HAP-1 (cell line): ENCODE measurements around the gene LAMA2.
"Not testable (repeated sequence)": the region's sequence is repeated elsewhere in the genome, so short reads cannot be mapped to it uniquely, and the experiment has no call there.

Experiments used
- DNase-seq, 2 experiments: peaks; one replicate each; pipeline ENCODE4 v3.0.0-alpha.2; 2016 to 2020; ENCODE audit warnings: low spot score in 2 of 2
- H3K27me3 ChIP-seq: fragments of 250-450 bp; sonication (Bioruptor Pico); 2 replicates; pipeline ENCODE4 v1.5.1; 2020; ENCODE audit warnings: low read depth, mild to moderate bottlenecking, moderate library complexity
- H3K36me3 ChIP-seq: fragments of 250-450 bp; sonication (Bioruptor Pico); replicated peaks from 2 replicates; pipeline ENCODE4 v1.5.1; 2020; ENCODE audit warnings: mild to moderate bottlenecking
- H3K4me1 ChIP-seq: fragments of 250-450 bp; sonication (Bioruptor Pico); 2 replicates; pipeline ENCODE4 v1.5.1; 2020; ENCODE audit warnings: mild to moderate bottlenecking
- H3K4me3 ChIP-seq: fragments of 250-450 bp; sonication (Bioruptor Pico); 2 replicates; pipeline ENCODE4 v1.5.1; 2020; ENCODE audit warnings: mild to moderate bottlenecking, moderate library complexity
- H3K9me3 ChIP-seq: fragments of 250-450 bp; sonication (Bioruptor Pico); 2 replicates; pipeline ENCODE4 v1.5.1; 2020; ENCODE audit warnings: mild to moderate bottlenecking, moderate library complexity
- in situ Hi-C: fragments of 300-500 bp; cut with MboI; formaldehyde crosslinking; loops from 3 replicates; pipeline ENCODE4 v1.14.3; 2020; ENCODE audit warnings: low sequenced_read_pairs, inconsistent platforms, mixed read lengths

LAMA2 gene

GRCh38 chr6:129138739-129139405 is 255.9 kb downstream of the LAMA2 start:
- in situ Hi-C loops, result no loop called here
- Histone ChIP-seq H3K4me1 (0 out of 2 replicates have a peak, but pooled peaks cover 2% of the 10 kb centered on the region), H3K27me3 (no peaks in the 10 kb centered on the region), H3K9me3 (no peaks in the 10 kb centered on the region), H3K36me3 (no peaks in the 10 kb centered on the region), H3K4me3 (no peak overlapping the region)
- no peak for DNase-seq

DNA sequence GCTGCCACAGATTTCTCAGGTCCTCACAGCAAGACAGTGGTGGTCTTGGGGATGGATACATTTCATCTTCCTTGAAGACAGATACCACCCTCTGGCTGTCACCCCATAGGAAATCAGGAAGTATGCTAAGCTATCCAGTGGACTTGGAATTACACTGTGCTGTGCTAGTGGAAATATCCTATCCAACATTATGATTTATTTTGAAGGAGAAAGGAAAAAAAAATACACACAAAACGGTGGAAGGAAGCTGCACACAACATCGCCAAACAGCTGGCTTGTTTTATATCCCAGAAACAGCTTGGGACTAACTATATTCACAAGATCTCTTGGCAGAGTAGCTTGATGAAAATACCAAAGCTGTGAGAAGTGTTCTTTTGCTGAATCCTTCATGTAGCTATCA is 257.6 kb downstream of the LAMA2 start:
- in situ Hi-C loops, result no loop called here
- no peak for DNase-seq
- no peak overlapping the region for H3K4me3 ChIP-seq
- H3K36me3 ChIP-seq, result no peaks in the 10 kb centered on the region
- no peaks in the 10 kb centered on the region for H3K27me3 ChIP-seq
- no peaks in the 10 kb centered on the region for H3K9me3 ChIP-seq
- H3K4me1 ChIP-seq, result 0 out of 2 replicates have a peak, but pooled peaks cover 2% of the 10 kb centered on the region

GRCh38 chr6:129141499-129141898 is 258.6 kb downstream of the LAMA2 start:
- DNase-seq, result no peak

GRCh38 chr6:129146902-129147301 is 264.0 kb downstream of the LAMA2 start:
- peaks cover 3% of the 10 kb centered on the region; the same call in 1 of the 2 replicates for H3K4me1 ChIP-seq
- H3K9me3 ChIP-seq, result no peaks in the 10 kb centered on the region
- in situ Hi-C loops, result no loop called here
- DNase-seq, result no peak
- no peaks in the 10 kb centered on the region for H3K27me3 ChIP-seq
- no peak overlapping the region for H3K4me3 ChIP-seq
- H3K36me3 ChIP-seq, result no peaks in the 10 kb centered on the region

More at GRCh38 chr6:129141499-129141898, 258.6 kb downstream of the LAMA2 start:
- Histone ChIP-seq H3K36me3 (no peaks in the 10 kb centered on the region), H3K9me3 (no peaks in the 10 kb centered on the region), H3K4me1 (0 out of 2 replicates have a peak, but pooled peaks cover 2% of the 10 kb centered on the region), H3K27me3 (no peaks in the 10 kb centered on the region), H3K4me3 (no peak overlapping the region)
- in situ Hi-C loops, result no loop called here

GRCh38 chr6:129150507-129150906 is 267.6 kb downstream of the LAMA2 start:
- in situ Hi-C loops, result no loop called here
- Histone ChIP-seq H3K4me3 (no peak overlapping the region), H3K9me3 (no peaks in the 10 kb centered on the region), H3K4me1 (peaks cover 3% of the 10 kb centered on the region; the same call in 1 of the 2 replicates), H3K27me3 (no peaks in the 10 kb centered on the region), H3K36me3 (no peaks in the 10 kb centered on the region)
- no peak for DNase-seq

DNA sequence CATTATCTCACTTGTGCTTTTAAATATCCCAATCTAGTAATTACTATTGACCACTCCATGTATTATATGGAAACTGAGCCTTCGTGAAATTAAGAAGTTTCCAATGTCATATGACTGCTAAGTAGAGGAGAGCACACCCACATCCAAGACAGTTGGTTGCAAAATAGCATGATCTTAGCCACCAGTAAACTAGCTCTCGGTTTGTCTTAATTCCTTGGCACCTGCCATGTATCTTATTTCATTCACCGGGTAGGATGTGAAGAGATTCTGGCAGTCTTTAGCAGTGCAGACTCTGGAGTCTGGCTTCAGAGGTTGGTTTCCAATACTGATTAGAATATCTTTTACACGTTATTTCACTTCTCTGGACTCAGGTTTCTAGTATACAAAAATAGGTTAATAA is 270.3 kb downstream of the LAMA2 start:
- H3K36me3 ChIP-seq, result no peaks in the 10 kb centered on the region
- no peak for DNase-seq
- H3K9me3 ChIP-seq, result no peaks in the 10 kb centered on the region
- no peak overlapping the region for H3K4me3 ChIP-seq
- in situ Hi-C loops, result no loop called here
- H3K27me3 ChIP-seq, result no peaks in the 10 kb centered on the region
- no peaks in the 10 kb centered on the region for H3K4me1 ChIP-seq

DNA sequence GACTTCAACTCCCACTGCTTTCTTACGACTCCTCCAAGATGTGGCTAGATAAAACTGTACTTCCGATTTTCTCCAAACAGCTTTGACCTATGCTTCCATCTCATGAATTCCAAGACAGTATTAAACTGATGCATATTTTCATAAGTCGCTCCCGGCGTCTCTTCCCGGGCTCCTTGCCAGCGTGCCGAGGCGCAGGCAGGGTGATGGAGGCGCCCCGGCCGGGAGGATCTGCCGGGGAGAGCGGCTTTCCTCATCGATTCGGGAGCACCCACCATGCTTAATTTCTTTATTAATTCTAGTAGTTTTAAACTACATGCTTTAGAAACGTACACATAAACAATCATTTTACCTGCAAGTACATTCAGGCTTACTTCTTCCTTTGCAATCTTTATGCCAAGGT is 276.3 kb downstream of the LAMA2 start:
- H3K36me3 ChIP-seq, DNase-seq, H3K4me1 ChIP-seq, H3K27me3 ChIP-seq, in situ Hi-C loops, H3K4me3 ChIP-seq, H3K9me3 ChIP-seq: not testable (repeated sequence)

DNA sequence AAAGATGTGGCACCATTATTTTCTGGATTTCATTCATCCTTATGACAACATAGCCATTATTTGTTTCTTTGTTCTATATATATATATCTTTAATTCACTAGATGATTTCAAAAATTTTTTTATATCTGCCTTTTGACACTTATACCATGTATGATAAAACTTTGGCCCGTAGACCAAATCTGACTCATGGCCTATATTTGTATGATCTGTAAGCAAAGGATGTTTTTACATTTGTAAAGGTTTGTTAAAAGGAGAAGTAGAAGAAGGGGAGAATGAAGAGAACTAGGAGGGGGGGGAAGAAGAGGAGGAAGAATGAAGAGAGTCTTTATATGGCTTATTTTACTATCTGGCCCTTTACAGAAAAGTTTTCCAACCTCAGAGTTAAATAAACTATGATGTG is 279.7 kb downstream of the LAMA2 start:
- DNase-seq, result no peak
- H3K36me3 ChIP-seq, result no peaks in the 10 kb centered on the region
- H3K9me3 ChIP-seq, result no peaks in the 10 kb centered on the region
- H3K4me1 ChIP-seq, result peaks cover 3% of the 10 kb centered on the region; the same call in 1 of the 2 replicates
- in situ Hi-C loops, result no loop called here
- H3K27me3 ChIP-seq, result no peaks in the 10 kb centered on the region
- H3K4me3 ChIP-seq, result no peak overlapping the region

- Histone ChIP-seq H3K4me1 (peaks cover 3% of the 10 kb centered on the region; the same call in 1 of the 2 replicates), H3K9me3 (no peaks in the 10 kb centered on the region), H3K27me3 (no peaks in the 10 kb centered on the region), H3K36me3 (no peaks in the 10 kb centered on the region), H3K4me3 (no peak overlapping the region)
- DNase-seq, result no peak
- in situ Hi-C loops, result no loop called here
These were observed 280.6 kb downstream of the LAMA2 start for GRCh38 chr6:129163551-129163950.

DNA sequence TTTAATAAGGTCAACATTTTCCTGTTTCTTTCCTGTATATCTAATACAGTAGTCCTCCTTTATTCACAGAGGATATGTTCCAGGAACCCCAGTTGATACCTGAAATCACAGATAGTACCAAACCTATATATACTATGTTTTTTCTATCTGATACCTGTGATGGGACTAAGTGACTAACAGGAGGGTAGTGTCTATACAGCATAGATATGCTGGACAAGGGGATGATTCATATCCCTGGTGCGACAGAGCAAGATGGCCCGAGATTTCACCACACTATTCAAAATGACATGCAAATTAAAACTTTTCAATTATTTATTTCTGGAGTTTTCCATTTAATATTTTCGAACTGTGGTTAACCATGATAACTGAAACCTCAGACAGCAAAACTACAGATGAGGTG is 281.1 kb downstream of the LAMA2 start:
- no peaks in the 10 kb centered on the region for H3K9me3 ChIP-seq
- no peak overlapping the region for H3K4me3 ChIP-seq
- H3K4me1 ChIP-seq, result peaks cover 3% of the 10 kb centered on the region; the same call in 1 of the 2 replicates
- no peaks in the 10 kb centered on the region for H3K36me3 ChIP-seq
- in situ Hi-C loops, result no loop called here
- DNase-seq, result no peak
- H3K27me3 ChIP-seq, result no peaks in the 10 kb centered on the region

DNA sequence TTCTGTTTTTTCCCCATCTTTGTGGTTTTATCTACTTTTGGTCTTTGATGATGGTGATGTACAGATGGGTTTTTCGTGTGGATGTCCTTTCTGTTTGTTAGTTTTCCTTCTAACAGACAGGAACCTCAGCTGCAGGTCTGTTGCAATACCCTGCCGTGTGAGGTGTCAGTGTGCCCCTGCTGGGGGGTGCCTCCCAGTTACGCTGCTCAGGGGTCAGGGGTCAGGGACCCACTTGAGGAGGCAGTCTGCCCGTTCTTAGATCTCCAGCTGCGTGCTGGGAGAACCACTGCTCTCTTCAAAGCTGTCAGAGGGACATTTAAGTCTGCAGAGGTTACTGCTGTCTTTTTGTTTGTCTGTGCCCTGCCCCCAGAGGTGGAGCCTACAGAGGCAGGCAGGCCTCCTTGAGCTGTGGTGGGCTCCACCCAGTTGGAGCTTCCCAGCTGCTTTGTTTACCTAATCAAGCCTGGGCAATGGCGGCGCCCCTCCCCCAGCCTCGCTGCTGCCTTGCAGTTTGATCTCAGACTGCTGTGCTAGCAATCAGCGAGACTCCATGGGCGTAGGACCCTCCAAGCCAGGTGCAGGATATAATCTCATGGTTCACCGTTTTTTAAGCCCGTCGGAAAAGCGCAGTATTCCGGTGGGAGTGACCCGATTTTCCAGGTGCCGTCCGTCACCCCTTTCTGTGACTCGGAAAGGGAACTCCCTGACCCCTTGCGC is 289.5 kb downstream of the LAMA2 start:
- in situ Hi-C loops, H3K4me1 ChIP-seq, H3K27me3 ChIP-seq, H3K4me3 ChIP-seq, DNase-seq, H3K36me3 ChIP-seq, H3K9me3 ChIP-seq: not testable (repeated sequence)

DNA sequence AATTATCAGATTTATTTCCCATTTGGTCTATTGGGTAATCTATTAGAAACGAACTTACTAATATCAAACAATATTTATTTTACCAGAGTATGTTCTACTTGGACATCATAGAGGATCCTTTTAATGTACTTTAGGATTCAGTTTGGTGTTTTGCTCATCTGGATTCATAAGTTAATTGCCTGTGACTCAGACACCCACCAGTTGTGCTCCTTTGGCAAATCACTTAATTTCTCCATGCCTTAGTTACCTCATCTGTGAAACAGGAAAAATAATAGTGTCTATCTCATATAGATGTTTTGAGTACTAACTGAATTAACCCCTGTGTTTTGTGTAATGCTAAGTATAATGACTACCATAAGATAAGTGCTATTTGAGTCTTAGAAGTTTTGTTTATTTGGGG is 292.1 kb downstream of the LAMA2 start:
- no peak overlapping the region for H3K4me3 ChIP-seq
- H3K36me3 ChIP-seq, result no peaks in the 10 kb centered on the region
- in situ Hi-C loops, result no loop called here
- H3K27me3 ChIP-seq, result no peaks in the 10 kb centered on the region
- DNase-seq, result no peak
- no peaks in the 10 kb centered on the region for H3K9me3 ChIP-seq
- no peaks in the 10 kb centered on the region for H3K4me1 ChIP-seq

GRCh38 chr6:129177801-129178200 is 294.9 kb downstream of the LAMA2 start:
- no peaks in the 10 kb centered on the region for H3K9me3 ChIP-seq
- H3K4me3 ChIP-seq, result no peak overlapping the region
- no peaks in the 10 kb centered on the region for H3K27me3 ChIP-seq
- DNase-seq, result no peak
- in situ Hi-C loops, result no loop called here
- H3K36me3 ChIP-seq, result no peaks in the 10 kb centered on the region
- H3K4me1 ChIP-seq, result no peaks in the 10 kb centered on the region

GRCh38 chr6:129179283-129179682 is 296.3 kb downstream of the LAMA2 start:
- in situ Hi-C loops, result no loop called here
- no peak for DNase-seq
- Histone ChIP-seq H3K9me3 (no peaks in the 10 kb centered on the region), H3K4me1 (no peaks in the 10 kb centered on the region), H3K27me3 (no peaks in the 10 kb centered on the region), H3K4me3 (no peak overlapping the region), H3K36me3 (no peaks in the 10 kb centered on the region)
